ENCODE data around the gene THAP5.
"Not testable (repeated sequence)": the region's sequence is repeated elsewhere in the genome, so short reads cannot be mapped to it uniquely, and the experiment has no call there.

Gene THAP5

GRCh38 chr7:108581655-108582491 lies 12.4 kb upstream of the THAP5 start:
- no peak for DNase-seq

- no peak for DNase-seq
Measured at GRCh38 chr7:108580298-108580697, 10.8 kb upstream of the THAP5 start.

DNA sequence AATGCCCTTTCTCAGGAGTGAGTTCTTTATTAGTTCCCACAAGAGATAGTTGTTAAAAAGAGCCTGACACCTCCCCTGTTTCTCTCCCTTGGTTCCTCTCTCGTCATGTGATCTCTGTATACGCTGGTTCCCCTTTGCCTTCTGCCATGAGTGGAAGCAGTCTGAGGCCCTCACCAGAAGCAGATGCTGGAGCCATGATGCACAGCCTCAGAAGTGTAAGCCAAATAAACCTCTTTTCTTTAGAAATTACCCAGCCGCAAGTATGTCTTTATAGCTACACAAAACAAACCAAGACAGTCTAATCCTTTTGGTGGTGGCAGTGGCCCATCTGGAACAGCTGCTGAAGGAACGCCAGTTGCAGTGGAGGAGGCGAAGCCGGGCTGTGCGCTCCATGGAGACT lies 9.4 kb upstream of the THAP5 start:
- DNase-seq: no peak

DNA sequence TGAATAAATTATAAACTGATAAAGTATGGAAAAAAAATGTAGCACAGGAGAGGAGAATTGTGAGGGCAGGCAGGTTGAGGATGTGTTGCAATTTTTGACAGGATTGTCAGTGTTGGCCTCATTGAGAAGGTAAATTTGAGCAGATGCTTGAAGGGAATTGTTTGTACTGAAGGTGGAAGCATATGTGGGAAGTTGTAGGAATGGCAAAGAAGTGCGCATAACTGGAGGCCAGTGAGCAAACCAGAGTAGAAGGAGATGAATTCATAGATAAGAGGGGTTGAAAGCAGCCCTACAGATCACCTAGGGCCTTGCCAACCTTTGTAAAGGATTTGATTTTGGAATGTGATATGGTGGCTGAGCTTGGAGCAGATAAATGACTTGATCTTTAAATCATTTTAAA lies 6.6 kb upstream of the THAP5 start:
- DNase-seq: no peak

DNA sequence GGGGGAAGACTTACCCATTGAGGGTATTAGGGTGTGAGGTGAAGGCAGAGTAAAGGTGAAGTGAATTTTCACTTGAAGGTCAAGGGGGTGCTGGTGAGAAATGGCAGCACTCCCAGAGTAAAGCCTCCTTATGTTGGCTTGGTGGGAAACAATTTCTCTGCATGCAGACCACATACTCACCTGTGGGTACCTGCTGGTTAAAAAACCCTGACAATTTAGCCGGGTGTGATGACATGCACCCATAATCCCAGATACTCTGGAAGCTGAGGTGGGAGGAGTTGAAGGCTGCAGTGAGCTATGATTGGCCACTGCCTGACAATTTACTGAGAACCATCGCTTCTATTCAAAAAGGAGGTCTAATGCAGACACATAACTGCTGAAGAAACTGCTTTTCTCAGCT lies 5.7 kb upstream of the THAP5 start:
- no peak for DNase-seq

DNA sequence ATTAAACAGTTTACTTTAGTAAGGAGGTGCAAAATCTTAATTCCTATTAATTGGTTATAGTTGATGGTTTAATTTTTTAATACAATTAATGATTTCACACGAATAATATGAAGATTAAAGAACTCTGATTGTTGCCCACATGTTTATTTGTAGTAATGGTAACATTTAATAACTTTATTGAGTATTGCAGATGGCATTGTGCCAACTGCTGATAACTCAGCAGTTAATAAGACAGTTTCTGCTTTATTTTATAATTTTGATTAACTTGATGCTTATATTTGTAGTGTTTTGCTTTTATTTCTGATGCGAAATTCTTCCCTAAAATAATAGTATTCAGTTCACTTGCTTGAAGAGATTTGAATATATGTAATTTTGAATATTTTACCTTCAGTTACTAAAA lies 3.0 kb upstream of the THAP5 start:
- no peak for DNase-seq

- no peak for DNase-seq
Measured at GRCh38 chr7:108570146-108570755, 745 bp upstream of the THAP5 start.

DNA sequence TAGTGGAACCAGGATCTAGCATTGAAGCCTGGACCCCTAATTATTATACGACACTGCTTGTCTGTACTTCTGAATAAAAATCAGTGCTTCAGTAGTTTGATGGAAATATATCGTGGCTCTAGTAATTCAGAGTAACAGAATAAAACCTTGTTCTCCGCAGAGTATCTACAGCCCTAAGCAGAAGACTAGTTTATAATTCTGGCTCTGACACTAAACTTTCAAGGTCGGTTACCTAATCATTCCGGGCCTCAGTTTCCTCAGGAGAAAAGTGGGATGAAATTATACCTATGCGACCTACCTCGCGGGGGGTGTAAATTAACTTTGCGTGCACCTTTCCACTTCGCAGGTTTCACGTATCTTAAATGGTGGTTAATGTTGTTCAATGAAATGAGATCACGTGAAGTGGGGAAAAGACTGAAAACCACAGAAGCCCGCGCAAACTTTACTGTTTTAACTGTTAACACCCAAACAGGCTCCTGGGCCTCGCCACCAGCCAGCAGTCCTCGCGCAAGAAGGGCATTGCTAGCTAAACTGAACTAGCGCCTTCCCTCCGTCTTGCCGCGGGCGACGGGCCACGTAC lies 615 bp downstream of the THAP5 start:
- DNase-seq: no peak

DNA sequence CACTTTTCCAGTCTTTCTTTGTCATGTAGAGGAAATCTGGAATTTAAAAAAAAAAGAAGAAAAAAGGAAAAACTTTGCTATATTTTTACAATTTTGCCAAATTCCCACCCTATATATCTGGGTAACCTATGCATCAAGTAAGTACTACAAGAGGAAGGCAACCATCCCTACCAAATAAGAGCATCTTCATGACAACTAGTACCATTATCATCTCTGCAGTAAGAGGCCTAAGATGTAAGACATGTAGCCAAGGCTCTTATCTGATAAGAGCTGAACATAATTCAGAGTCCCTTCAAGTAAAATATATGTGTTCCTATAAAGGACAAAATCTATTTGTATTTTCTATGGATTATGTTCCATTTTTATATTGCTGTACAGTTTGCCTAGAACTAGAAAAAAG lies 3.5 kb downstream of the THAP5 start:
- DNase-seq: no peak

GRCh38 chr7:108561047-108561619 lies 8.4 kb downstream of the THAP5 start:
- DNase-seq: no peak

DNA sequence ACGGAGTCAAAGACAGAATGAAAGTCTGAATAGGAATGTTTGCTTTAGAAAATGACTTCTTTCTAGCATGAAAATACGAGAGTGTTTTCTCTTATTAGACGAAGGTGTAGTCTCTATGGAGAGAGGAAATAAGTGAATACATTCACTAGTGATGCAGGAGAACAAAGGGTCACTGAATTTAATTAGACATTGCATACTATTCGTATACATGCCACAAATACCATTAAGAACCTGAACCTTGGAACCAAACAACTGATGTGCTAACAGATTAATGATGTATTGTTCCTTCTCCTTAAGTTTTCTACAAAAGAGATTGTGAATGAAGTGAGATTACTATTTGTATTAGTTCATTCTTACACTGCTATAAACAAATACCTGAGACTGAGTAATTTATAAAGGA lies 10.3 kb downstream of the THAP5 start:
- DNase-seq: no peak

GRCh38 chr7:108557617-108558016 lies 11.9 kb downstream of the THAP5 start:
- DNase-seq: no peak

DNA sequence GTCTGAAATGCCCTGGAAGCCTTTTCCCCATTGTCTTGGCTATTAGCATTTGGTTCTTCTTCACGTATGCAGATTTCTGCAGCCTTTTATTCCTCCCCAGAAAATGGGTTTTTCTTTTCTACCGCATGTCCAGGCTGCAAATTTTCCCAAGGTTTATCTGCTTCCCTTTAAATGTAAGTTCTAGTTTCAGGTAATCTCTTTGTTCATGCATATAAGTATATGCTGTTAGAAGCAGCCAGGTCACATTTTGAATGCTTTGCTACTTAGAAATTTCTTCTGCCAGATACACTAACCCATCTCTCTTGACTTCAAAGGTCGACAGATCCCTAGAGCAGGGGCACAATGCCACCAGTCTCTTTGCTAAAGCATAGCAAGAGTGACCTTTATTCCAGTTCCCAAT lies 12.3 kb downstream of the THAP5 start:
- DNase-seq: no peak

- DNase-seq: not testable (repeated sequence)
Measured at GRCh38 chr7:108556665-108557064, 12.8 kb downstream of the THAP5 start.

DNA sequence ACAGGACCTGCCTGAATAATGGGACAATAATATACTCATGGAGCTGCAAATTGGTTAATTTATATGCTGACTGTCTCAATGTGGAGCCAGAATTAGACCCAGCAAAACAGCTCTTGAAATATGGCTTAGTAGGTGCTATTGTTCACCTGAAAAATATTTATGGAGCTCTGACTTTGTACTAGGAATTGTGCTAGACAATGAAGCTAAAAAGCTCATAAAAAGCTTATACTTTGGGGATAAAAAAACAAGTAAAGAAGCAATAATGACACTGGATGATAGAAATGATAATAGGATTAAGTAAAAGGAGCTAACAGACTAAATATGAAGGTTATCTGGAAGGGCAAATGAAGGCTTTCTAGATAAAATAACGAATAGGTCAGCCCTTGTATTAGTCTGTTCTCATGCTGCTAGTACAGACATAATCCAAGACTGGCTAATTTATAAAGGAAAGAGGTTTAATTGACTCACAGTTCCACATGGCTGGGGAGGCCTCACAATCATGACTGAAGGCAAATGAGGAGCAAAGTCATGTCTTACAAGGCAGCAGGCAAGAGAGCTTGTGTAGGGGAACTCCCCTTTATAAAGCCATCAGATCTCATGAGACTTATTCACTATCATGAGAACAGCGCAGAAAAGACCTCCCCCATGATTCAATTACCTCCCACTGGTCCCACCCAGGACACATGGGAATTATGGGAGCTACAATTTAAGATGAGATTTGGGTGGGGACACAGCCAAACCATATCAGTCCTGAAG lies 21.2 kb downstream of the THAP5 start:
- DNase-seq: not testable (repeated sequence)

- DNase-seq: no peak
Measured at GRCh38 chr7:108541478-108541877, 28.0 kb downstream of the THAP5 start.

- DNase-seq: not testable (repeated sequence)
Measured at GRCh38 chr7:108538685-108539084, 30.8 kb downstream of the THAP5 start.

- DNase-seq: not testable (repeated sequence)
Measured at GRCh38 chr7:108538236-108538635, 31.3 kb downstream of the THAP5 start.

DNA sequence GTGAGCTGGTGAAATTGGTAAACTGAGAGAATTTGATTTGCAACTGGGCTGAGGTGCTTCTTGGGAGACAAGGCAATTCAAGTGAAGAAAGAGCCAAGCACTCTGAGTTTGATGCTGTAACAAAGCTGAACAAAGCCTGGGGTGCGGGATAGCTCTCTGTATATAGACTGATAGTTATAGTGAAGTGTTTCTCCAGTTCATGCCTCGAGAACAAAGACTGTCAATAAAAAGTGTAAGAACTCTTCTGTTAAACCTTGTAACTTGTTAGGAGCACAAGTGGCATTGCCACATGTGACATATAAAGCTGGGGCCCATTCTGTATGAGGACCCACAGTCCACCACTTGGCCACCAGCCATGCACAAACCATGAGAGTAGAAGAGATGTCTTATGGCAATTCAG lies 32.3 kb downstream of the THAP5 start:
- DNase-seq: no peak

DNA sequence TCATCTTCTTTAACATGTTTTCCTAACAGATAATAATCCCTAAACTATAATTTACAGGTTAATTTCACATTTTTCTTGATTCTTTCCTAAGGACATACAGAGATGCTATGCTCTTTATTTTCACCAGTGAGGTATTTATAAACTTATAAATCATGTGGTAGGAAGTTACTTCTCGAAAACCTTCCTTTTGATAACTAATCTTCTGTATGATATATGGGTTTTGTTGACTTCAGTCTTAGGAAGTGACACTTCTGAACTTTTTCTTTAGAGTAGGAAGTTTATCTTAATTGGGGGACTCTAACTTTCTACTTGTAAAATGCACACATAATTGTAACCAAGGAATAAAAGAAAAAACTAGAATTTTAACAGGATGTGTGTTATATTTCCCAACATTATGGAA lies 33.8 kb downstream of the THAP5 start:
- no peak for DNase-seq

DNA sequence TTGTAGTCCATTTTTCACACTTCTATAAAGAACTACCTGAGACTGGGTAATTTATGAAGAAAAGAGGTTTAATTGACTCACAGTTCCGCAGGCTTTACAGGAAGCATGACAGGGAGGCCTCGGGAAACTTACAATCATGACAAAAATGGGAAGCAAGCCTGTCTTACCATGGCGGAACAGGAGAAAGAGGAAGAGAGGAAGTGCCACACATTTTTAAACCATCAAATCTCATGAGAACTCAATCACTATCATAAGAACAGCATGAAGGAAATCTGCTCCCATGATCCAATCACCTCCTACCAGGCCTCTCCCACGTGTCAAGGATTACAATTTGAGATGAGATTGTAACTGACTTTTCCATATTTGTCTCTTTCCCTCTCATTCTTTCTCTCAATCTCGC lies 34.2 kb downstream of the THAP5 start:
- no peak for DNase-seq

DNA sequence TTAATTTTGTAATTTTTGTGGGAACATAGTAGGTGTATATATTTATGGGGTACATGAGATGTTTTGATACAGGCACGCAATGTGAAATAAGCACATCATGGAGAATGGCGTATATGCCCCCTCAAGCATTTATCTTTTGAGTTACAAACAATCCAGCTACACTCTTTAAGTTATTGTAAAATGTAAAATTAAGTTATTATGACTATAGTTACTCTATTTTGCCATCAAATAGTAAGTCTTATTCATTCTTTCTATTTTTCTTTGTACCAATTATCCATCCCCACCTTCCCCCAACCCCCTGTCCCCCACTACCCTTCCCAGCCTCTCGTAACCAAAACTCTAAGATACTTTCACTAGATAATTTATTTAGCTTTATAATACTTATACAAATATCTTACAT lies 35.8 kb downstream of the THAP5 start:
- no peak for DNase-seq

DNA sequence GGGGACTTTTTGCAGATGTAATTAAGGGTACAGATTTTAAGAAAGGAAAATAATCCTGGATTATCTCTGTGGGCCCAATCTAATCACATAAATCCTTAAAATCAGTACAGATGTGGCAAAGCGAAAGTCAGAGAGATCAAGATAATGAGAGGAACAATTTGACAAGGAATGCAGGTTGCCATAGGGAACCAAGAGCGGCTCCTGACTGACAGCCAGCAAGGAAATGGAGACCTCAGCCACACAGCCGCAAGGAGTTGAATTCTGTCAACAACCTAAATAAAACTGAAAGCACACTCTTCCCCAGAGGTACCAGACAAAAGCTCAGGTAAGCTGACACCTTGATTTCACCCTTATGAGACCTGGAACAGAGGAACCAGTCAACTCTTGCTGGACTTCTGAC lies 40.2 kb downstream of the THAP5 start:
- no peak for DNase-seq

Measured in NCI-H187 treated with DMSO at 0.1 percent for 48 hours (cell line).